PFSK-1 (cell line): ENCODE measurements around the gene ZNRF2.

Experiments used
- POLR2AphosphoS5 ChIP-seq: IDR thresholded peaks from 2 replicates; pipeline ENCODE4 v1.6.1; 2012; ENCODE audit warnings: low read depth, mild to moderate bottlenecking, control low read depth, low read length, moderate library complexity

The ZNRF2 gene

DNA sequence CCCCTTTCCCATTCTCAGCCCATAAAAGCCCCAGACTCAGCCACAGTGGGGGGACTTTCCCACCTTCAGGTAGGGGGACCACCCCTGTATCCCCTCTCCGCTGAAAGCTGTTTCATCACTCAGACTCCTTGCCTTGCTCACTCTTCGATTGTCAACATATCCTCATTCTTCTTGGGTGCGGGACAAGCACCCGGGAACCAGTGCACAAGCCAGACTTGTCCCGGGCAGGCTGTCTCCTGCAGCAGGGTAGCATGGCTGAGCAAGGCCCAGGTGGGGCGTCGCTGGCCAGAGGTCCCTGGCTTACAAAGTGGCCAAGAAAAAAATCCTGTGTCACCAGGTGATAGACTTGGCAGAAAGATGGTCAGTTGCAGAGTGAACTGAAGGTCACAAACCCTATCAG, 129.5 kb downstream of the ZNRF2 start:
- TF ChIP-seq POLR2AphosphoS5 = no peak
